Cardiac fibroblast (primary cell): ENCODE results near the gene CLRN1.

Experiments used
- DNase-seq, 2 donors: peaks; one replicate each; pipeline versions ENCODE4 v3.0.0 to v3.0.0-alpha.2; 2010; ENCODE audit warnings: low read depth in 2 of 2
- H3K4me3 ChIP-seq, 2 donors: replicated peaks in 1 of 2; 1 replicate in 1 of 2; 2 replicates in 1 of 2; pipeline ENCODE4 v1.5.1; 2011; ENCODE audit warnings: low read depth in 2 of 2, low read length in 2 of 2, mild to moderate bottlenecking in 2 of 2, moderate library complexity in 1 of 2
- TF ChIP-seq, protein P1 (sequence below): IDR thresholded peaks from one replicate; pipeline ENCODE4 v1.5.1; 2011; ENCODE audit warnings: low read depth, mild to moderate bottlenecking, low read length, inconsistent platforms

Gene CLRN1

GRCh38 chr3:150917951-150918350 is 54.6 kb downstream of the CLRN1 start:
- TF ChIP-seq, protein P1, sequence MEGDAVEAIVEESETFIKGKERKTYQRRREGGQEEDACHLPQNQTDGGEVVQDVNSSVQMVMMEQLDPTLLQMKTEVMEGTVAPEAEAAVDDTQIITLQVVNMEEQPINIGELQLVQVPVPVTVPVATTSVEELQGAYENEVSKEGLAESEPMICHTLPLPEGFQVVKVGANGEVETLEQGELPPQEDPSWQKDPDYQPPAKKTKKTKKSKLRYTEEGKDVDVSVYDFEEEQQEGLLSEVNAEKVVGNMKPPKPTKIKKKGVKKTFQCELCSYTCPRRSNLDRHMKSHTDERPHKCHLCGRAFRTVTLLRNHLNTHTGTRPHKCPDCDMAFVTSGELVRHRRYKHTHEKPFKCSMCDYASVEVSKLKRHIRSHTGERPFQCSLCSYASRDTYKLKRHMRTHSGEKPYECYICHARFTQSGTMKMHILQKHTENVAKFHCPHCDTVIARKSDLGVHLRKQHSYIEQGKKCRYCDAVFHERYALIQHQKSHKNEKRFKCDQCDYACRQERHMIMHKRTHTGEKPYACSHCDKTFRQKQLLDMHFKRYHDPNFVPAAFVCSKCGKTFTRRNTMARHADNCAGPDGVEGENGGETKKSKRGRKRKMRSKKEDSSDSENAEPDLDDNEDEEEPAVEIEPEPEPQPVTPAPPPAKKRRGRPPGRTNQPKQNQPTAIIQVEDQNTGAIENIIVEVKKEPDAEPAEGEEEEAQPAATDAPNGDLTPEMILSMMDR, result no peak
- no peak overlapping the region for H3K4me3 ChIP-seq
- no peak for DNase-seq

DNA sequence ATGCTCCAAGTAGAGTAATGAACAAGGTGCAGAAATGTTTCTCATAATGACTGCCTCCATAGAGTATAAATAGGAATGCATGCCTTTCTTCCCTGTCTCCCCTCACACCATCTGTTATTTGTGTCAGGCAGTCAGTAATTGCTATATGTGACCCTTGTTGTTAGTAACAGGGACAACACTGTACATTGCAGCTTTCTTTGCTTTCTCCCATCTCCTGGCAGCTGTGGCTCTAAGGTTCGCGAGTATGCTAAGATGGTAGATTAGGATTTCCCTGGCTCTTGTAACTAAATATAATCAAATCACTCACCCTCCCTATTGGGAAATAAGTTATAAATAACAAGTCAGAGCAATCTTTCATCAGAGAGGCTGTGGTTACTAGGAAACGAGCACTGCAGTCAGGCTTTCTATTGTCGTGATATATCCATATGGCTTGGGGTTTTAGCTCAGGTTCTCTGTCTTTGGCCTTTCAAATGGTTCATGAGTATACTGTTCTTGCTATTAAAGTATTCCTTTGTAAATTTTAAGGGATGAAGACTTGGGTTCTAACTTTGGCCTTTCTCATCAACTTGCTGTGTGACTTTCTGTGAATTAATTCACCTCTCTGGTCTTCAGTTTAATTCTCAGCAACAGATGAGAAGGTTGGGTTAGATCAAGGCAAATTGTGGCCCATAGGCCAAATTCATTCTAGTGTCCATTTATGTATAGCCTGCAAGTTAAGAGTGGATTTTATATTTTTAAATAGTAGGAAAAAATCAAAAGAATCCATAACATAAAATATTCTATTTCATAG is 59.2 kb downstream of the CLRN1 start:
- H3K4me3 ChIP-seq, result no peak overlapping the region
- TF ChIP-seq, protein P1, result no peak
- DNase-seq, result peak; percentile 2 to 12

DNA sequence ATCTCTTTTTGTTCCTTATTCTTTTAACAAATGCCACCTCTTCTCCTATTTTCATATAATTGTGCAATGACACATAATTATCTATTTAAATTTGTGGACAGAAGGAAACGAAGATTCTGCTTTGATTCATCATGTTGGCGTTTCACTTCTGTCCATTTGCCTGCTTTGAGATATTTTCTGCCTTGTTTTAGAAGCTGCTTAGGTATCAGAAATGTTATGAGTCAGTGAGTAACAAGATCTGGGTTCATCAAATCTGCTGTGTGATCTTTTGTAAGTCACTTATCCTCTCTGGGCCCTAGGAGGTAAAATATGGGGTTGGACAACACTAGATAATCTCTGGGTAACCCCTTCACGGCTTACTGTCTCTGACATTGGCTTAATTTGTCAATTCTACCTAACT is 60.0 kb downstream of the CLRN1 start:
- H3K4me3 ChIP-seq, result no peak overlapping the region
- TF ChIP-seq, protein P1, result no peak
- no peak for DNase-seq

DNA sequence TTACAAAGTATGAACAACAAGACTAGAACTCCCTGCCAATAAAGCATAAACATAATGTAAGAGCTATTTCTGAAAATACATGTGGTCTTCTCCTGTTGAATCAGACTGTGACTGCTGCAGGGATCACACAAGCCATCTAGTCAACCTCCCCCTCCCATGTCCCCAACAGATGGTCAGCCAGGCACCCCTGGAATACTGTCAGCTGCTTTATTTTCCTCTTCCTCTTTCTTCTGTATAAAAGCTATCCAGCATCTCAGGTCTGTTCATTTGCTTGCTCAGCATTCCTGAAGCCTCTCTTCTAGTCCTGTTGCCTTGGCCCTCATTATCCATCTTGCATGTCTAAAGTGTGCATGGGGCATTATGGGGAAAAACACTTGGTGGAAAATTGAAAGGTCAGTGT is 60.8 kb downstream of the CLRN1 start:
- DNase-seq, result no peak
- no peak overlapping the region for H3K4me3 ChIP-seq
- TF ChIP-seq, protein P1, result no peak

- no peak overlapping the region for H3K4me3 ChIP-seq
- no peak for DNase-seq
- TF ChIP-seq, protein P1, result no peak
Measured at GRCh38 chr3:150906461-150906860, 66.1 kb downstream of the CLRN1 start.

GRCh38 chr3:150905746-150906145 is 66.8 kb downstream of the CLRN1 start:
- no peak overlapping the region for H3K4me3 ChIP-seq
- TF ChIP-seq, protein P1, result no peak
- DNase-seq, result no peak

DNA sequence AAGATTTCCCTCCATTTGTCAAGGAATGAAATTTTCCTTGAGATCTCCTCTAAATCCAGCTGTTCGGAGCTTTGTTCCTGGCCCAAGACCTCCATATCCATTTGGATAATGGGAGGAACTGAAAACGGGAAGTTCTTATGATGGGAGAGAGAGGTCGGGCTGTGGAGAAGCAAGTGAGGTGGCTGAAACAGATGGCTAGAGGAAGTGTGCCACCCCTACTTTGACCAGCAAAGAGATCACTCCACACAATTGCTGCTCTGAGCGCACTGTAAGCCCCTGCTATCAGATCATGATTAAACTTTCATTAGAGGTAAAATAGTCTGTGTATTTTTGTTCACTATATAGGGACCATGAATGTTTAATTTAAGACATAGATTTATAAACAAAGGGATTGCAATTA is 67.2 kb downstream of the CLRN1 start, which contains the start of gene MINDY4B:
Gene MINDY4B, minus strand, starts transcription at position 101 of the 400 bp plus-strand sequence. Its CDS starts 0 bp downstream, at position 101.
- no peak within 1 kb of the TSS for H3K4me3 ChIP-seq
- DNase-seq, result no peak
- TF ChIP-seq, protein P1, result no peak
